RWPE2 (cell line): ENCODE results near the gene SMCO1.
"Not testable (repeated sequence)": the region's sequence is repeated elsewhere in the genome, so short reads cannot be mapped to it uniquely, and the experiment has no call there.

Experiments used
- ATAC-seq: fragments of 200-7000 bp; cut with Tn5 transposase; 3 replicates; pipeline ENCODE4 v1.9.1; 2021; ENCODE audit warnings: low read depth
- DNase-seq: peaks from one replicate; pipeline ENCODE4 v3.0.0-alpha.2; 2020; ENCODE audit warnings: low spot score
- H3K27ac ChIP-seq: fragments of 450-650 bp; 2 replicates; pipeline ENCODE4 v1.5.1; 2017; ENCODE audit warnings: mild to moderate bottlenecking; ENCODE audit not compliant: poor library complexity, severe bottlenecking
- H3K27me3 ChIP-seq: fragments of 250-450 bp; sonication (Bioruptor Pico); 2 replicates; pipeline ENCODE4 v1.5.1; 2021; ENCODE audit warnings: mild to moderate bottlenecking, moderate library complexity; ENCODE audit not compliant: insufficient read depth, poor library complexity, severe bottlenecking
- H3K36me3 ChIP-seq: fragments of 250-450 bp; sonication (Bioruptor Pico); 2 replicates; pipeline ENCODE4 v1.5.1; 2020; ENCODE audit warnings: low read depth, mild to moderate bottlenecking, moderate library complexity
- H3K4me1 ChIP-seq: fragments of 250-450 bp; sonication (Bioruptor Pico); 2 replicates; pipeline ENCODE4 v1.5.1; 2021; ENCODE audit warnings: mild to moderate bottlenecking, moderate library complexity; ENCODE audit not compliant: insufficient read depth, poor library complexity, severe bottlenecking
- H3K4me3 ChIP-seq: fragments of 250-450 bp; sonication (Bioruptor Pico); 2 replicates; pipeline ENCODE4 v1.5.1; 2021; ENCODE audit warnings: mild to moderate bottlenecking, moderate library complexity; ENCODE audit not compliant: severe bottlenecking
- H3K9me3 ChIP-seq: fragments of 250-450 bp; sonication (Bioruptor Pico); 2 replicates; pipeline ENCODE4 v1.5.1; 2021; ENCODE audit warnings: mild to moderate bottlenecking, moderate library complexity; ENCODE audit not compliant: severe bottlenecking
- CTCF ChIP-seq: fragments of 450-650 bp; IDR thresholded peaks from one replicate; pipeline ENCODE4 v1.5.1; 2017; ENCODE audit warnings: mild to moderate bottlenecking, moderate library complexity; ENCODE audit not compliant: poor library complexity, severe bottlenecking

SMCO1 gene

DNA sequence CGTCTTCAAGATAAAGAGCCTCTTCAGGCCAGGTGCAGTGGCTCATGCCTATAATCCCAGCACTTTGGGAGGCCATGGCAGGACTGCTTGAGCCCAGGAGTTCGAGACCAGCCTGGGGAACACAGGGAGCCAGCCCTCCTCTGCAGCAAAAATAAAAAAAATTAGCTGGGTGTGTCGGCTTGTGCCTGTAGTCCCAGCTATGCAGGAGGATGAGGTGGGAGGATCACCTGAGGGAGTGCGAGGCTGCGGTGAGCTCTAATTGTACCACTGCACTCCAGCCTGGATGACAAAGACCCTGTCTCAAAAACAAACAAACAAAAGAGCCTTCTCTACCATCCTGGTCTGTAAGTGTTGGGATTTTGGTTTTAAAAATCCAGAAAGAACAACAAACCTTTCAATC lies 42.1 kb upstream of the SMCO1 start:
- DNase-seq (no peak), ATAC-seq (no peak)
- no peak for TF ChIP-seq CTCF
- Histone ChIP-seq H3K36me3 (peaks cover 6% of the 10 kb centered on the region), H3K27ac (no peak overlapping the region), H3K4me1 (no peaks in the 10 kb centered on the region), H3K4me3 (no peak overlapping the region), H3K27me3 (no peaks in the 10 kb centered on the region), H3K9me3 (no peaks in the 10 kb centered on the region)

GRCh38 chr3:196555295-196555694 lies 40.1 kb upstream of the SMCO1 start:
- H3K27me3 ChIP-seq, result no peaks in the 10 kb centered on the region
- no peaks in the 10 kb centered on the region for H3K4me1 ChIP-seq
- H3K27ac ChIP-seq, result no peak overlapping the region
- no peak overlapping the region for H3K4me3 ChIP-seq
- no peak for DNase-seq
- TF ChIP-seq CTCF, result no peak
- no peaks in the 10 kb centered on the region for H3K9me3 ChIP-seq
- peaks cover under 1% of the 10 kb centered on the region for H3K36me3 ChIP-seq
- no peak for ATAC-seq

DNA sequence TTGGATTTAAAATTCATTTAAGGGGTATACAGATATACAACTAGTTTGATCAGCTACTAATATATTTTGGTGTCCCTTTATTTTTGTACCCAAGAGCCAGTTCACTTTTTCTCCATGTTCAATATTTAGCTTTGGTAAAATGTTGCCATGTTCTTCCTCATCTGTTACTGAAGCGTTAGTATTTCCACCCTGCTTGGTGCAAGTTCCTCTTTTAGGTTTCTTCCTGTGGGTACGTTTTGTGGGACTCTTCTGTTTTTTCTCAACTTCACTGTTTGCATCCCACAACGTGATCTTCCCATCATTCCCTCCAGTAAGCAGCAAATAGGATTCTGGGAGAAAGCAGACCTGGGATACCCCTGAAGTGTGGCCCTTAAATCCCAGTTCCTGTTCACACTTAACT lies 39.1 kb upstream of the SMCO1 start:
- no peak for ATAC-seq
- no peaks in the 10 kb centered on the region for H3K27me3 ChIP-seq
- H3K4me3 ChIP-seq, result no peak overlapping the region
- no peaks in the 10 kb centered on the region; the same call in 1 of the 2 replicates for H3K36me3 ChIP-seq
- no peaks in the 10 kb centered on the region for H3K4me1 ChIP-seq
- no peak overlapping the region for H3K27ac ChIP-seq
- no peak for DNase-seq
- no peak for TF ChIP-seq CTCF
- peaks cover 5% of the 10 kb centered on the region for H3K9me3 ChIP-seq

DNA sequence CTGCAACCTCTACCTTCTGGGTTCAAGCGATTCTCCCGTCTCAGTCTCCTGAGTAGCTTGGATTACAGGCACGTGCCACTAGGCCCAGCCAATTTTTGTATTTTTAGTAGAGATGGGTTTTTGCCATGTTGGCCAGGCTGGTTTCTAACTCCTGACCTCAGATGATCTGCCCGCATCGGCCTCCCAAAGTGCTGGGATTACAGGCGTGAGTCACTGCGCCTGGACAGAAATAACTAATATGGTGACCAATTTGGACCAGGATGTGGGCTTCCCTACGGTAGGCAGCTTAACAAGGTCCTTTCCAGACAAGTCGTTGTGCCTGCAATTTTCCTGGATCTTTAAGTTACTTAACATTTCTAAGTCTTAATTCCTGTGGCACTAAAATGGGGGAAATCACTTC lies 38.4 kb upstream of the SMCO1 start:
- no peak overlapping the region for H3K27ac ChIP-seq
- no peaks in the 10 kb centered on the region for H3K4me1 ChIP-seq
- peaks cover 5% of the 10 kb centered on the region for H3K9me3 ChIP-seq
- no peak for TF ChIP-seq CTCF
- no peak overlapping the region for H3K4me3 ChIP-seq
- no peak for ATAC-seq
- no peaks in the 10 kb centered on the region; the same call in 1 of the 2 replicates for H3K36me3 ChIP-seq
- H3K27me3 ChIP-seq, result no peaks in the 10 kb centered on the region
- DNase-seq, result no peak

DNA sequence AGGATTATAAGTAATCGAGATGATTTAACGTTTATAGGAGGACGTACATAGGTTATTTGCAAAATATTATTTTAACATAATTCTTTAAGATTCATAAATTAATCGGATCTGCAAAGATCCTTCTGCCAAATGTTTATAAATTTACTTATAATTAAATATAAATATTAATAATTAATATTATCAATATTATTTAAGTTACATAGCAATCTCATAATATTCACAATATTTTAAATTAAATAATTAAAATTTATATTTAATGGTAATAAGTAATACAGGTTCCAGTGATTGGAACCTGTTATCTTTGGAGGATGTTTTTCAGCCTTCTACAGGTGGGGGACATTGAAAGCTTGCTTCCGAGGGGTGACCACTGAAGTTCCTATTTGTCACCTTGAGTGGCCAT lies 37.1 kb upstream of the SMCO1 start:
- H3K9me3 ChIP-seq, result peaks cover 5% of the 10 kb centered on the region
- no peak for TF ChIP-seq CTCF
- no peak overlapping the region for H3K27ac ChIP-seq
- DNase-seq (no peak), ATAC-seq (no peak)
- no peaks in the 10 kb centered on the region for H3K27me3 ChIP-seq
- H3K4me3 ChIP-seq, result no peak overlapping the region
- no peaks in the 10 kb centered on the region for H3K4me1 ChIP-seq
- H3K36me3 ChIP-seq, result no peaks in the 10 kb centered on the region; the same call in 1 of the 2 replicates

DNA sequence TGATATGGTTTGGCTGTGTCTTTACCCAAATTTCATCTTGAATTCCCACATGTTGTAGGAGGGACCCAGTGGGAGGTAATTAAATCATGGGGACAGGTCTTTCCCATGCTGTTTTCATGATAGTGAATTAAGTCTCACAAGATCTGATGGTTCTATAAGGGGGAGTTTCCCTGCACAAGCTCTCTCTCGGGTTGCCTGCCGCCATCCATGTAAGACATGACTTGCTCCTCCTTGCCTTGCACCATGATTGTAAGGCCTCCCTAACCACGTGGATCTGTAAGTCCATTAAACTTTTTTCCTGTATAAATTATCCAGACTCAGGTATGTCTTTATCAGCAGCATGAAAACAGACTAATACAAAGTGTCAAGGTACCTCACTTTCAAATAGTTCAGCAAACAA lies 35.0 kb upstream of the SMCO1 start:
- not testable (repeated sequence) for H3K4me1 ChIP-seq, H3K4me3 ChIP-seq, ATAC-seq

GRCh38 chr3:196549312-196549711 lies 34.2 kb upstream of the SMCO1 start:
- H3K4me3 ChIP-seq, H3K27me3 ChIP-seq, H3K36me3 ChIP-seq, ATAC-seq, H3K9me3 ChIP-seq, DNase-seq, H3K27ac ChIP-seq, H3K4me1 ChIP-seq: not testable (repeated sequence)

More for the DNA sequence above, 35.0 kb upstream of the SMCO1 start:
- not testable (repeated sequence) for DNase-seq, H3K27me3 ChIP-seq, H3K9me3 ChIP-seq, H3K27ac ChIP-seq, H3K36me3 ChIP-seq
